OCI-M1 (cell line): ENCODE measurements around the gene CYB5B.
A peak's percentile ranks its signal among the peaks of the same experiment; 100 is the strongest.
"Not testable (repeated sequence)": the region's sequence is repeated elsewhere in the genome, so short reads cannot be mapped to it uniquely, and the experiment has no call there.

Experiments used
- DNase-seq: peaks from one replicate; lab custom pipeline; 2025; lab: John Stamatoyannopoulos, UW

The CYB5B gene

GRCh38 chr16:69408475-69408874, 15.9 kb upstream of the CYB5B start:
- no peak for DNase-seq

- no peak for DNase-seq
Observed at GRCh38 chr16:69410219-69410990, 14.0 kb upstream of the CYB5B start.

DNA sequence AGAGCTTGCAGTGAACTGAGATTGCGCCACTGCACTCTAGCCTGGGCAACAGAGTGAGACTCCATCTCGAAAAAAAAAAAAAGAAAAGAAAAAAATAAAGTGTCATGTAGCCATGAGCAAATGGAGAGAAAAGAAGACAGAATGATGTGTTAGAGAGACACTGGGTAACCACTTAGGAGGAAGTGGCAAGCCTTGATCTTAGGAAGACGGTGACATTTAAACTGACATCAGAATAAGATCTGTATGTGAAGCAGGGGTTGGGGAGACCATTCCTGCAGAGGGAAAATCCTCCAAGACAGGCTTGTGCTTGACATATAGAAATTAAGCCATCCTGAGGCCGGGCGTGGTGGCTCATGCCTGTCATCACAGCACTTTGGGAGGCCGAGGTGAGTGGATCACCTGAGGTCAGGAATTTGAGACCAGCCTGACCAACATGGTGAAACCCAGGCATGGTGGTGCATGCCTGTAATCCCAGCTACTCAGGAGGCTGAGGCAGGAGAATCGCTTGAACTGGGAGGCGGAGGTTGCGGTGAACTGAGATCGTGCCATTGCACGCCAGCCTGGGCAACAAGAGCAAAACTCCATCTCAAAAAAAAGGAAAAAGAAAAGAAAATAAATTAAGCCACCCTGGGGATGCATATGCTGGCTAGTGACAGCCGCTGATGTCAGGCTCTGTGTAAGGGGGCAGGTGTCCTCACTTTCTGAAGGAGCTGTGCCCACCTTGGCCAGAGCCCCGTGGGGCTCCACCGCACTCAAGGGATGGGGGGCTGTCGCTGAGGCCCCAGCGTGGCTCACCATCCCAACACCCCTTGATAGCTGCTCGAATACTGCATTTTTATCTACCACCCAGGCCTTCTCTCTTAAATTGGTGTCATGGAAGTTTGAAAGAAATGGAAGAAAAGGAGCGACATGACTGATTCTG, 13.1 kb upstream of the CYB5B start:
- no peak for DNase-seq

GRCh38 chr16:69412287-69412686, 12.1 kb upstream of the CYB5B start:
- no peak for DNase-seq

DNA sequence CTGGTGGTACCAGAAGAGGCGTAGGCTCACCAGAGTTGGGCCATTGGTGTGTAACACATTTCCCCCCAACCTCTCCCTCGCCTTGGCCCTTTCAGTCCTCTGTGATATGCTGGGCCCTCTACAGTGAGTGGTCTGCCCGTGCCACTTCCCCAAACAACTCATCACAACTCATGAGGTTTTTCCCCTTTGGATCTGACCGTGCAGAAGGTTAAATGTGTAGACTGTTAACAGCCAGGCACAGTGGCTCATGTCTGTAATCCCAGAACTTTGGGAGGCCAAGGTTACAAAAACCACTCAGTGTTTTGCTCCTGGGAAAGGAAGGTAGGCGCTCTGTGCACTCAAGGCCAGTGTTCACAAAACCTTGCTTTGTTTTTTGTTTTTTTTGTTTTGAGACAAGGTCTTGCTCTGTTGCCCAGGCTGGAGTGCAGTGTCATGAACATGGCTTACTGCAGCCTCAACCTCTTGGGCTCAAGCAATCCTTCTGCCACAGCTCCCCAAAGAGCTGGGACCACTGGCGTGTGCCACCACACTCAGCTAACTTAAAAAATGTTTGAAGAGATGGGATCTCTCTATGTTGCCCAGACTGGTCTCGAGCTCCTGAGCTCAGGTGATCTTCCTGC, 11.3 kb upstream of the CYB5B start:
- DNase-seq = no peak

DNA sequence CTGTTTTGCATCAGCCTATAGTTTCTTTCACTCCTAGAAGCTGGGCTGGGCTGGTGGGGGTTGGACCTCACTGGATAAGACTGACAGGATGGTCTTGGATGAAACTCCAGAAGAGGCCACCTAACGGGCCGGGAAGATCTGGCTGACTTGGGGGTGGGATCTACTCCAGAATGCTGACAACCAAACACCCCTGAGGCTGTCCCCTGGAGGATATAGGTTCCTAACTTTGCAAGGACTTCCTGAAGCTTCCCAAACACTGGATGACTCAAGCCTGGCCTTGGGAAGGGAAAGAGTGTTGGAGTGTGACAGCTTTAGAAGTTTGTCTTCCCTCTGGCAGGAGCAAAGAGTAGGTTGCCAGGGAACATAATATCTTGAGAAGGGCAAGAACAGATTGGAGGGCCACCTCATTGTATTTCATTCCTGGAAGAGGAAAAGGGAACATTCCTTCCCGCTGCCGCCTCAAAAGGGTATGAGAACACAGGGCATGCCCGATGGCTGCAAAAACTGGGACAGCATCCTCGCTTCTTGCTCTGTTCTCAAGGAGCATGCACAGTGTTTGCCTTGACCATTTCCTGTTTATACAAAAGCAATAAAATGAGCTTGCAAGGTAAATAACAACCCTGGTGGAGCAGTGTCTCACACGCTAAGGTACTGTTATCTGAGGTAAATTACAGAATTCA, 6.8 kb upstream of the CYB5B start:
- no peak for DNase-seq

DNA sequence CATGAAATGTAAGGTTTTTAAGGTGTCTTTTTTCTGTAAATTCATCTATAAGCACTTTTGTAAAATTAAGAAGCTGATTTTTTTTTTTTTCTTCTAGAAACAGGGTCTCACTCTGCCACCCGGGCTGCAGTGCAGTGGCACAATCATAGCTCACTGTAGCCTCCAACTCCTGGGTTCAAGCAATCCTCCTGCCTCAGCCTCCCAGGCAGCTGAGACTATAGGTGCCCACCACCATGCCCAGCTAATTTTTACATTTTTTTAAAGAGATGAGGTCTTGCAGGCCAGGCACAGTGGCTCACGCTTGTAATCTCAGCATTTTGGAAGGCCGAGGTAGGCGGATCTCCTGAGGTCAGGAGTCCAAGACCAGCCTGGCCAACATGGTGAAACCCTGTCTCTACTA, 4.5 kb upstream of the CYB5B start:
- no peak for DNase-seq

DNA sequence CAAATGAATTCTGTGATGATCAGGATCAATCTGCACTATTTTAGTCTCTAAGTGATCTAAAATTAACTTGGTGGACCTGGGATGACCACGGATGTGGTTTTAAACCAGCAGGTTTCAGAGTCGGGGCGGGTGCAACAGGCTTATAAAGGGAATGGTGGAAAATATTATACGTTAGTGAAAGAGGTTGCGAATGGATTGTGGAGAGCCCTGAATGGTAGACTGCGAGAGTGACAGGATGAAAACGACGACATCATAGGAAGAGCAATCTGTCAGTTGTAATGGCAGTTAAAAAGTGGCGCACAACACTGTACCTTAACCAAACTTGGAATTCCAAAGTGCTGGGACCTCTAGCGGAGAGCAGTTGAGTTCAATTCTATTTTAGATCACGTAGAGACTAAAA, 1.2 kb upstream of the CYB5B start:
- no peak for DNase-seq

- peak; percentile 43 for DNase-seq
Observed at GRCh38 chr16:69424935-69425784, 741 bp downstream of the CYB5B start.

GRCh38 chr16:69428652-69429051, 4.2 kb downstream of the CYB5B start:
- DNase-seq = no peak

DNA sequence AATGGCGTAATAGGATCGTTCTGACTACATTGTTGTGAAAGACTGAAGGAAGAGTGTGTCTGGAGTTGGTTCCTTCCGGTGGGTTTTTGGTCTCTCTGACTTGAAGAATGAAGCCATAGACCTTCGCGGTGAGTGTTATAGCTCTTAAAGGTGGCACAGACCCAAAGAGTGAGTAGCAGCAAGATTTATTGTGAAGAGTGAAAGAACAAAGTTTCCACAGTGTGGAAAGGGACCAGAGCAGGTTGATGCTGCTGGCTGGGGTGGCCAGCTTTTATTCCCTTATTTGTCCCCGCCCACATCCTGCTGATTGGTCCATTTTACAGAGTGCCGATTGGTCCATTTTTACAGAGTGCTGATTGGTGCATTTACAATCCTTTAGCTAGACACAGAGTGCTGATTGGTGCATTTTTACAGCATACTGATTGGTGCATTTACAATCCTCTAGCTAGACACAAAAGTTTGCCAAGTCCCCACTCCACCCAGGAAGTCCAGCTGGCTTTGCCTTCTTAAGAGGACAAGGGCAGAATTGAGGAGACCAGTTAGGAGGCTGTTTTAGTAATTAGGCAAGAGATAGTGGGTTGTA, 4.7 kb downstream of the CYB5B start:
- DNase-seq = not testable (repeated sequence)

DNA sequence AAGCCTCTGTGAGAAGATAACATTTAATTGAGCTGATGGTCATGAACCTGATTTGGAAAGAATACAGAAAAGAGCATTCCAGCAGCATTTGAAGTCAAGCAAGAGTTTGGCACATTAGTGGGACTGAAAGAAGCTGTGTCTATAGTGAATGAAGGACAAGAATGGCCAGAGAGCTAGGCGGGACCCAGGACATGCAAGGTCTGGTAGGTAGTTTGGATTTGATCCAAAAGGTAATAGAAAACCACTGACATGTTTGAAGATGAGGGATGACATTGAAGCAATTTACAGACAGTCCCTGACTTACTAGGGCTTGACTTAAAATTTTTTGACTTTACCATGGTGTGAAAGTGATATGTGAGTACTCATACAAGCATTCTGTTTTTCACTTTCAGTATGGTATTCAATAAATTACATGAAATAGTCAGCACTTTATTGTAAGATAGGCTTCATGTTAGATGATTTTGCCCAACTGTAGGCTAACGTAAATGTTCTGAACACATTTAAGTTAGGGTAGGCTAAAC, 7.6 kb downstream of the CYB5B start:
- DNase-seq = no peak

DNA sequence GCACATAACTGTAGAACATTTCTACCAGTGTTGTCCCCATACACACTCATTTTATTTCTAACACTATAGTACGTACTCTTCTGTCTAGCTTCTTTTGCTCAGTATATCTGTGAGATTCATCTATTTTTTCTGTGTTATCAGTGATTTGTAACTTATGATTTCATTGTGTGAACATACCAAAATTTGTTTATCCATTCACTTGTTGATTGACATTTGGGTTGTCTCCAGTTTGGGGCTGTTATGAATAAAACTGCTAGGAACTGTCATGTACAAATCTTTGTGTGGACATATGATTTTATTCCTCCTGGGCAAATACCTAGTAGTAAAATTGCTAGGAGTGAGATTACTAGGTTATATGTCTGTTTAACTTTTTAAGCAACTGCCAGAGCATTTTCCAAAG, 9.6 kb downstream of the CYB5B start:
- DNase-seq = no peak

- DNase-seq = peak; percentile 37
Observed at GRCh38 chr16:69435977-69436820, 11.8 kb downstream of the CYB5B start.

- no peak for DNase-seq
Observed at GRCh38 chr16:69436896-69437295, 12.5 kb downstream of the CYB5B start.

DNA sequence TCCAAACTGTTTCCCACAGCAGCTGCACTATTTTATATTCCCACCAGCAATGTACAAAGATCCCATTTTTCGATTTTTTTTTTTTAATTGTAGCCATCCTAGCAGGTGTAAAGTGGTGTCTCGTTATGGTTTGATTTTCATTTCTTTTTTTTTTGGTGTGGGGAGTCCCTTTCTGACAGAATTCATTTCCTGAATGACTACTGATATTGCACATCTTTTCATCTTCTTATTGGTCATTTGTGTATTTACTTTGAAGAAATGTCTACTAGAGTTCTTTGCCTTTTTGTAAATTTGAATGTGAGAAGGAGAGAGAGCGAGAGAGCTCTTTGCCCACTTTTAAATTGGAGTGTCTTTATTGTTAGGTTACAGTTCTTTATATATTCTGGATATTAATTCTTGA, 14.0 kb downstream of the CYB5B start:
- no peak for DNase-seq

- DNase-seq = no peak
Observed at GRCh38 chr16:69440250-69440649, 15.8 kb downstream of the CYB5B start.

GRCh38 chr16:69441030-69441429, 16.6 kb downstream of the CYB5B start:
- not testable (repeated sequence) for DNase-seq

GRCh38 chr16:69443927-69444631, 19.7 kb downstream of the CYB5B start:
- peak; percentile 87 for DNase-seq
